HepG2 (cell line): ENCODE measurements around the gene ACOT8. TPM values are rescaled to one million over a fixed set of nuclear protein-coding genes. Genes with fewer than 3 reads are reported as not detected.

Experiments used
- ATAC-seq: fragments of 200-7000 bp; cut with Tn5 transposase; 3 replicates; pipeline ENCODE4 v1.9.1; 2020; ENCODE audit warnings: mild to moderate bottlenecking, moderate library complexity
- BruUV-seq: library from RNA; stranded (reverse); fragments of 400-500 nt; replicated peaks from 2 replicates; lab custom pipeline; 2021; lab: Mats Ljungman, UMichigan
- CTCF ChIA-PET: fragments of 300-600 bp; formaldehyde crosslinking; extraction: SDS; loops from one replicate; lab custom pipeline; 2021; ENCODE audit warnings: low total read pairs, inconsistent platforms, low intra/inter-chr PET ratio; lab: Yijun Ruan, JAX
- POLR2A ChIA-PET: fragments of 350-600 bp; sonication (Branson Sonifier 250); formaldehyde crosslinking; loops from one replicate; lab custom pipeline; 2020; ENCODE audit warnings: antibody characterized with exemption, inconsistent platforms; lab: Yijun Ruan, JAX
- DNase-seq: peaks from one replicate; pipeline ENCODE4 v3.0.0-alpha.2; 2015; ENCODE audit warnings: low spot score
- FAIRE-seq: peaks from 3 replicates; lab custom pipeline; 2011; peaks lifted over from hg19 to GRCh38; lab: Jason Lieb, UNC
- H2AFZ ChIP-seq: one replicate; pipeline ENCODE4 v1.6.1; 2011; ENCODE audit warnings: low read length, inconsistent platforms
- H3K27ac ChIP-seq: fragments of 300-600 bp; 3 replicates; pipeline ENCODE4 v1.8.0; 2011; ENCODE audit warnings: mixed run types, mild to moderate bottlenecking, mixed read lengths, low read length, inconsistent platforms; ENCODE audit not compliant: insufficient read depth; ENCODE audit errors: extremely low read length
- H3K27me3 ChIP-seq, 2 experiments: fragments of 200-600 bp in 1 of 2; 2 replicates in 1 of 2; 3 replicates in 1 of 2; pipeline versions ENCODE4 v1.6.0 to v1.8.0; 2011; ENCODE audit warnings: low read length in 2 of 2, mild to moderate bottlenecking in 2 of 2, moderate library complexity in 2 of 2, inconsistent platforms in 1 of 2; ENCODE audit not compliant: insufficient read depth in 2 of 2, control insufficient read depth in 1 of 2
- H3K36me3 ChIP-seq, 2 experiments: fragments of 200-600 bp in 1 of 2; replicated peaks in 1 of 2; 2 replicates in 1 of 2; 3 replicates in 1 of 2; pipeline versions ENCODE4 v1.5.1 to v1.8.0; 2011; ENCODE audit warnings: low read length in 2 of 2, inconsistent platforms in 1 of 2; ENCODE audit not compliant: insufficient read depth in 2 of 2, control insufficient read depth in 1 of 2
- H3K4me1 ChIP-seq: 2 replicates; pipeline ENCODE4 v1.5.1; 2012; ENCODE audit warnings: low read length, inconsistent platforms; ENCODE audit not compliant: insufficient read depth
- H3K4me2 ChIP-seq: 2 replicates; pipeline ENCODE4 v1.6.0; 2011; ENCODE audit warnings: low read depth, low read length, inconsistent platforms
- H3K4me3 ChIP-seq, 3 experiments: fragments of 200-600 bp in 1 of 3; sonication (generic), shearing (Covaris generic) in 1 of 3; replicated peaks in 1 of 3; 2 replicates each; pipeline ENCODE4 v1.5.1; 2011 to 2016; ENCODE audit warnings: low read length in 3 of 3, inconsistent platforms in 2 of 3, low read depth in 2 of 3, mild to moderate bottlenecking in 2 of 3, control low read depth in 1 of 3, mixed read lengths in 1 of 3; ENCODE audit not compliant: insufficient read depth in 1 of 3
- H3K79me2 ChIP-seq: one replicate; pipeline ENCODE4 v1.6.1; 2011; ENCODE audit warnings: low read length, inconsistent platforms; ENCODE audit not compliant: insufficient read depth
- H3K9ac ChIP-seq: 2 replicates; pipeline ENCODE4 v1.6.0; 2011; ENCODE audit warnings: mild to moderate bottlenecking, low read depth, low read length, inconsistent platforms; ENCODE audit not compliant: insufficient read depth
- H3K9me3 ChIP-seq: 2 replicates; pipeline ENCODE4 v1.5.1; 2012; ENCODE audit warnings: mild to moderate bottlenecking, low read length
- H4K20me1 ChIP-seq: 2 replicates; pipeline ENCODE4 v1.6.0; 2011; ENCODE audit warnings: inconsistent platforms, mild to moderate bottlenecking, low read length, moderate library complexity; ENCODE audit not compliant: insufficient read depth
- ADNP ChIP-seq: sonication (generic); formaldehyde crosslinking; IDR thresholded peaks from 2 replicates; pipeline ENCODE4 v1.4.0; 2020; ENCODE audit warnings: missing genetic modification reagents
- ETV5 ChIP-seq: IDR thresholded peaks from 2 replicates; pipeline ENCODE4 v1.6.1; 2018; ENCODE audit warnings: missing biosample characterization, missing genetic modification reagents, inconsistent platforms, borderline replicate concordance
- HNF1A ChIP-seq, 2 experiments: sonication (generic) in 1 of 2; formaldehyde crosslinking in 1 of 2; IDR thresholded peaks; 2 replicates each; pipeline versions ENCODE4 v1.4.0 to v1.6.1; 2016 to 2020; ENCODE audit warnings: borderline replicate concordance in 1 of 2, low read depth in 1 of 2, mild to moderate bottlenecking in 1 of 2, missing genetic modification reagents in 1 of 2
- HOXA3 ChIP-seq: sonication (generic); formaldehyde crosslinking; IDR thresholded peaks from 2 replicates; pipeline ENCODE4 v1.5.0; 2020; ENCODE audit warnings: missing genetic modification reagents
- ISL2 ChIP-seq: sonication (generic); formaldehyde crosslinking; IDR thresholded peaks from 2 replicates; pipeline ENCODE4 v1.5.0; 2020; ENCODE audit warnings: missing genetic modification reagents
- KAT7 ChIP-seq: IDR thresholded peaks from 2 replicates; pipeline ENCODE4 v1.6.1; 2018; ENCODE audit warnings: borderline replicate concordance, missing compliant biosample characterization
- MAFF ChIP-seq: IDR thresholded peaks from 2 replicates; pipeline ENCODE4 v1.6.1; 2011; ENCODE audit warnings: low read depth, low read length, improper control_type of control experiment
- MAFK ChIP-seq, 2 experiments: IDR thresholded peaks in 1 of 2; conservative IDR thresholded peaks in 1 of 2; 2 replicates each; pipeline ENCODE4 v1.6.1; 2011; ENCODE audit warnings: improper control_type of control experiment in 2 of 2, low read length in 2 of 2
- NFYC ChIP-seq: IDR thresholded peaks from 2 replicates; pipeline ENCODE4 v1.6.1; 2016; ENCODE audit warnings: missing genetic modification reagents, missing compliant biosample characterization
- NR2F6 ChIP-seq, 2 experiments: IDR thresholded peaks; 2 replicates each; pipeline ENCODE4 v1.6.1; 2016; ENCODE audit warnings: antibody characterized with exemption in 1 of 2, mild to moderate bottlenecking in 1 of 2
- SALL1 ChIP-seq: sonication (generic); formaldehyde crosslinking; IDR thresholded peaks from 2 replicates; pipeline ENCODE4 v1.8.0; 2022; ENCODE audit warnings: mild to moderate bottlenecking, missing genetic modification reagents
- YEATS4 ChIP-seq: sonication (generic); formaldehyde crosslinking; IDR thresholded peaks from 2 replicates; pipeline ENCODE4 v1.4.0; 2020; ENCODE audit warnings: missing genetic modification reagents, borderline replicate concordance
- ZFAT ChIP-seq: sonication (generic); formaldehyde crosslinking; conservative IDR thresholded peaks from 2 replicates; pipeline ENCODE4 v1.8.1; 2023; ENCODE audit warnings: missing genetic modification reagents, inconsistent platforms
- ZMYM3 ChIP-seq: sonication (generic); formaldehyde crosslinking; IDR thresholded peaks from 2 replicates; pipeline ENCODE4 v1.5.1; 2020; ENCODE audit warnings: mild to moderate bottlenecking, missing genetic modification reagents
- ZNF121 ChIP-seq: sonication (generic); formaldehyde crosslinking; IDR thresholded peaks from 2 replicates; pipeline ENCODE4 v1.5.0; 2020; ENCODE audit warnings: mild to moderate bottlenecking, missing genetic modification reagents
- ZNF124 ChIP-seq: sonication (generic); formaldehyde crosslinking; IDR thresholded peaks from 2 replicates; pipeline ENCODE4 v1.4.0; 2020; ENCODE audit warnings: missing genetic modification reagents
- ZNF460 ChIP-seq: sonication (generic); formaldehyde crosslinking; IDR thresholded peaks from 2 replicates; pipeline ENCODE4 v1.5.1; 2020; ENCODE audit warnings: missing genetic modification reagents, mild to moderate bottlenecking, borderline replicate concordance
- ZNF720 ChIP-seq: sonication (generic); formaldehyde crosslinking; IDR thresholded peaks from 2 replicates; pipeline ENCODE4 v1.4.0; 2020; ENCODE audit warnings: missing genetic modification reagents
- ZNF766 ChIP-seq: sonication (generic); formaldehyde crosslinking; IDR thresholded peaks from 2 replicates; pipeline ENCODE4 v1.5.0; 2020; ENCODE audit warnings: missing genetic modification reagents, borderline replicate concordance
- WGBS: methylation state at CpG from one replicate; pipeline ENCODE4 v1.1.6; 2017; ENCODE audit warnings: low lambda C conversion rate; 5-methylcytosine and 5-hydroxymethylcytosine counted together
- in situ Hi-C: cut with HindIII; loops from 2 replicates; pipeline ENCODE4 v1.10.0; 2017; ENCODE audit warnings: low pct_unique_long_range_greater_than_20kb; ENCODE audit not compliant: extremely low pct_ligation_motif_present
- intact Hi-C: fragments of 100-400 bp; cut with micrococcal nuclease; formaldehyde crosslinking; loops from one replicate; pipeline ENCODE4 v1.10.0; 2022; ENCODE audit not compliant: unreplicated experiment
- polyA plus RNA-seq, 8 experiments: library from polyadenylated mRNA; depleted of rRNA in 3 of 8; stranded (reverse) in 7 of 8; unstranded in 1 of 8; fragments of >200 nt; fragmentation: Illumina TruSeq in 4 of 8; extraction: Trizol in 4 of 8; gene quantifications; 2 replicates each; pipeline versions ENCODE4 v1.2.1 to v1.2.3, GENCODE V29; 2011 to 2016; ENCODE audit warnings: low read depth in 4 of 8, missing spikeins in 1 of 8, mixed read lengths in 1 of 8; ENCODE audit not compliant: insufficient read depth in 1 of 8
- total RNA-seq, 5 experiments: library from RNA; depleted of rRNA; stranded (reverse); fragments of >200 nt; fragmentation: Illumina TruSeq; extraction: Trizol; gene quantifications; 2 replicates each; pipeline ENCODE4 v1.2.3, GENCODE V29; 2016; ENCODE audit warnings: low read depth in 1 of 5
- TF ChIP-seq, protein P1 (sequence below): sonication (generic); formaldehyde crosslinking; IDR thresholded peaks from 2 replicates; pipeline ENCODE4 v1.4.0; 2020; ENCODE audit warnings: mild to moderate bottlenecking, missing genetic modification reagents

ACOT8 gene
- total and polyA plus RNA-seq, 2 of the 13 experiments (the other 11 are each of a cell fraction or from before 2014, with no cell fraction given), result 31.4 to 45.5 TPM

DNA sequence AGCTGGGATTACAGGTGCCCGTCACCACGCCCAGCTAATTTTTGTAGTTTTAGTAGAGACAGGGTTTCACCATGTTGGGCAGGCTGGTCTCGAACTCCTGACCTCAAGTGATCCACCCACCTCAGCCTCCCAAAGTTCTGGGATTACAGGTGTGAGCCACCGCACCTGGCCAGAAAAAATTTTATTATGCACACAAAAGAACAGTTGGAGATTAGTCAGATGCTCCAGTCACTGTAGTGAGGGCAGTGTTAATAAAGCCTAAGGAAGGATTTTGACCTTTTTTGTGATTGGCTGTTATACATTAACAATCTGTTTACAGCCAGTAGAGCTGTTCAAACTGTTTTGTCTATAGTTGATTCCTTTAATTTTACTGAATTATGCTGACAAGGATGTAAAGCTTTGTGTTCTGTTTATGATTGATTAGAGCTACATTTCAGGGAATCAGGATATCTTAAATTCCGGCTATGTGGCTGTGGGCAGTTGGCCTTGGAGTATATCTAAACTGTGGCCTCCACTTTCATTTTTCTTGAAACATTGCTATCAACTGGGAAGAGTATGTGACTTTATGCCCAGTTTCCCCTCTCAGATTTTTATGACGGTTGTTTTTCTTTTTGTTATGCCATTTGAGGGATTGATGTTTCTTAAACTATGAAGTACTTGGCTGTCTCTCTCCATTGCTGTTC is 10.1 kb upstream of the ACOT8 start:
- Histone ChIP-seq H3K27ac (peak overlapping the region; percentile 24), H3K4me2 (peak overlapping the region; percentile 41), H3K4me3 (no peak overlapping the region), H3K4me1 (peaks cover 66% of the 10 kb centered on the region), H3K9ac (no peak overlapping the region), H4K20me1 (no peaks in the 10 kb centered on the region), H3K36me3 (no peaks in the 10 kb centered on the region), H3K9me3 (no peaks in the 10 kb centered on the region), H3K79me2 (no peaks in the 10 kb centered on the region), H2AFZ (peak overlapping the region; percentile 24), H3K27me3 (no peaks in the 10 kb centered on the region)
- 63% methylated on average over 6 of the region's 6 CpGs for WGBS
- no peak for FAIRE-seq
- intact Hi-C loops, result no loop called here
- peak; percentile 31; the same call in 2 of the 3 replicates for ATAC-seq
- BruUV-seq, result no TSS peak
- in situ Hi-C loops, result no loop called here
- DNase-seq, result no peak
- ChIA-PET POLR2A (interaction anchor here (1.9 to 4.4 kb wide), 2 partner anchors 14 to 24 kb away, joined by 5 to 24 read pairs; partner anchors contain the start of genes CTSA, NEURL2 and ZSWIM1), CTCF (no interaction called here)
- TF ChIP-seq ADNP (CRISPR knock-in tag), result peak; percentile 76; the same call in 1 of the 2 replicates
- no peak for TF ChIP-seq ZNF121 (CRISPR knock-in tag)
- TF ChIP-seq ISL2 (CRISPR knock-in tag), result 0 out of 2 replicates have a peak, but pooled peaks have one; percentile 20
- no peak for TF ChIP-seq ZNF124 (CRISPR knock-in tag)
- TF ChIP-seq, protein P1, sequence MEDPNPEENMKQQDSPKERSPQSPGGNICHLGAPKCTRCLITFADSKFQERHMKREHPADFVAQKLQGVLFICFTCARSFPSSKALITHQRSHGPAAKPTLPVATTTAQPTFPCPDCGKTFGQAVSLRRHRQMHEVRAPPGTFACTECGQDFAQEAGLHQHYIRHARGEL, result no peak
- TF ChIP-seq ZFAT (CRISPR knock-in tag), result 0 out of 2 replicates have a peak, but pooled peaks have one; percentile 50
- peak; percentile 94 for TF ChIP-seq ZNF460
- TF ChIP-seq KAT7 (CRISPR knock-in tag), result 0 out of 2 replicates have a peak, but pooled peaks have one; percentile 7
- no peak for TF ChIP-seq NR2F6 (IDR thresholded peaks at IDR 0.05)
- 0 out of 2 replicates have a peak, but pooled peaks have one; percentile 15 for TF ChIP-seq NR2F6 (CRISPR knock-in tag; IDR thresholded peaks at IDR 0.05)
- TF ChIP-seq ETV5 (CRISPR knock-in tag), result no peak
- TF ChIP-seq HOXA3 (CRISPR knock-in tag), result 0 out of 2 replicates have a peak, but pooled peaks have one; percentile 15
- peak; percentile 41; the same call in 1 of the 2 replicates for TF ChIP-seq SALL1 (CRISPR knock-in tag)
- TF ChIP-seq NFYC, result 0 out of 2 replicates have a peak, but pooled peaks have one; percentile 7
- peak; percentile 75 to 78 for TF ChIP-seq MAFK (conservative IDR thresholded peaks at IDR 0.05 in 1 of 2, IDR thresholded peaks at IDR 0.05 in 1 of 2; ENCODE audit: low read length in 2 of 2)
- 0 out of 2 replicates have a peak, but pooled peaks have one; percentile 51 for TF ChIP-seq ZNF766 (CRISPR knock-in tag)
- TF ChIP-seq HNF1A (IDR thresholded peaks at IDR 0.05; ENCODE audit: low read depth), result 0 out of 2 replicates have a peak, but pooled peaks have one; percentile 51
- no peak; the same call in 1 of the 2 replicates for TF ChIP-seq HNF1A (CRISPR knock-in tag; IDR thresholded peaks at IDR 0.05; ENCODE audit: borderline replicate concordance)
- peak; percentile 73 for TF ChIP-seq ZMYM3 (CRISPR knock-in tag)
- TF ChIP-seq ZNF720 (CRISPR knock-in tag), result no peak
- 0 out of 2 replicates have a peak, but pooled peaks have one; percentile 29 for TF ChIP-seq YEATS4 (CRISPR knock-in tag)
- peak; percentile 77 for TF ChIP-seq MAFF
